ENCODE results near the gene RUNX1. TPM values are rescaled to one million over a fixed set of nuclear protein-coding genes. Genes with fewer than 3 reads are reported as not detected.

Gene RUNX1
- total and polyA plus RNA-seq, 2 of the 13 experiments (the other 11 are each of a cell fraction or from before 2014, with no cell fraction given) = 5.4 to 6.4 TPM

- TF ChIP-seq, protein P1, sequence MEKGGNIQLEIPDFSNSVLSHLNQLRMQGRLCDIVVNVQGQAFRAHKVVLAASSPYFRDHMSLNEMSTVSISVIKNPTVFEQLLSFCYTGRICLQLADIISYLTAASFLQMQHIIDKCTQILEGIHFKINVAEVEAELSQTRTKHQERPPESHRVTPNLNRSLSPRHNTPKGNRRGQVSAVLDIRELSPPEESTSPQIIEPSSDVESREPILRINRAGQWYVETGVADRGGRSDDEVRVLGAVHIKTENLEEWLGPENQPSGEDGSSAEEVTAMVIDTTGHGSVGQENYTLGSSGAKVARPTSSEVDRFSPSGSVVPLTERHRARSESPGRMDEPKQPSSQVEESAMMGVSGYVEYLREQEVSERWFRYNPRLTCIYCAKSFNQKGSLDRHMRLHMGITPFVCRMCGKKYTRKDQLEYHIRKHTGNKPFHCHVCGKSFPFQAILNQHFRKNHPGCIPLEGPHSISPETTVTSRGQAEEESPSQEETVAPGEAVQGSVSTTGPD (CRISPR knock-in tag; IDR thresholded peaks at IDR 0.05) = no peak
- TF ChIP-seq ZNF572 (CRISPR knock-in tag; IDR thresholded peaks at IDR 0.05) (no peak), ATF7-NPFF (CRISPR knock-in tag; IDR thresholded peaks at IDR 0.05; ENCODE audit: low read depth) (no peak), NPAS2 (CRISPR knock-in tag; IDR thresholded peaks at IDR 0.05; ENCODE audit: borderline replicate concordance) (no peak), ZNF816 (CRISPR knock-in tag; IDR thresholded peaks at IDR 0.05; ENCODE audit: borderline replicate concordance) (no peak), HNF4A (CRISPR knock-in tag; IDR thresholded peaks at IDR 0.05) (no peak), SAP130 (CRISPR knock-in tag; IDR thresholded peaks at IDR 0.05; ENCODE audit: low read depth) (peak; percentile 26; the same call in 1 of the 2 replicates), CAMTA2 (CRISPR knock-in tag; IDR thresholded peaks at IDR 0.05; ENCODE audit: borderline replicate concordance) (no peak), PHF8 (CRISPR knock-in tag; IDR thresholded peaks at IDR 0.05) (no peak), ZNF644 (CRISPR knock-in tag; IDR thresholded peaks at IDR 0.05; ENCODE audit: low read depth) (peak; percentile 83), CREB3 (CRISPR knock-in tag; IDR thresholded peaks at IDR 0.05) (no peak), KDM6A (CRISPR knock-in tag; IDR thresholded peaks at IDR 0.05; ENCODE audit: low read depth) (no peak), DDIT3 (CRISPR knock-in tag; IDR thresholded peaks at IDR 0.05) (no peak), FOSL2 (CRISPR knock-in tag; IDR thresholded peaks at IDR 0.05) (peak; percentile 65), RARA (CRISPR knock-in tag; IDR thresholded peaks at IDR 0.05) (0 out of 2 replicates have a peak, but pooled peaks have one; percentile 23), NR3C1 (CRISPR knock-in tag; IDR thresholded peaks at IDR 0.05) (no peak), ZNF792 (CRISPR knock-in tag; IDR thresholded peaks at IDR 0.05) (no peak), POLR2G (IDR thresholded peaks at IDR 0.05; ENCODE audit: low read depth, low read length) (no peak), SOX13 (IDR thresholded peaks at IDR 0.05) (peak; percentile 59; the same call in 1 of the 2 replicates), SOX13 (CRISPR knock-in tag; conservative IDR thresholded peaks at IDR 0.05 in 1 of 2, IDR thresholded peaks at IDR 0.05 in 1 of 2) (peak in 1 of 2 experiments; percentile 88; a peak in 2 of 4 replicates)
- TF ChIP-seq, protein P2, sequence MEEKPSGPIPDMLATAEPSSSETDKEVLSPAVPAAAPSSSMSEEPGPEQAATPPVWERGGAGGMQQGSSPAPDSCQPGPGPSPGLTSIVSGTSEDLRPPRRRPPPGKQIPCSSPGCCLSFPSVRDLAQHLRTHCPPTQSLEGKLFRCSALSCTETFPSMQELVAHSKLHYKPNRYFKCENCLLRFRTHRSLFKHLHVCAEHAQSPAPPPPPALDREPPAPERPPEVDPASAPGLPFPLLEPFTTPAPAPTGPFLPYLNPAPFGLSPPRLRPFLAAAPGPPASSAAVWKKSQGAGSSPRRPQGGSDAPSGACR (CRISPR knock-in tag; IDR thresholded peaks at IDR 0.05) = no peak
Observed at GRCh38 chr21:34986561-34987500, 62.3 kb downstream of the RUNX1 start (continued).

Data from HepG2 (cell line).